GM18520 (cell line): Measurements from ENCODE around the gene TRRAP.

Source experiments
- ATAC-seq: cut with Tn5 transposase; IDR thresholded peaks from one replicate; pipeline ENCODE4 v1.9.1; 2021; ENCODE audit not compliant: unreplicated experiment

Gene TRRAP

DNA sequence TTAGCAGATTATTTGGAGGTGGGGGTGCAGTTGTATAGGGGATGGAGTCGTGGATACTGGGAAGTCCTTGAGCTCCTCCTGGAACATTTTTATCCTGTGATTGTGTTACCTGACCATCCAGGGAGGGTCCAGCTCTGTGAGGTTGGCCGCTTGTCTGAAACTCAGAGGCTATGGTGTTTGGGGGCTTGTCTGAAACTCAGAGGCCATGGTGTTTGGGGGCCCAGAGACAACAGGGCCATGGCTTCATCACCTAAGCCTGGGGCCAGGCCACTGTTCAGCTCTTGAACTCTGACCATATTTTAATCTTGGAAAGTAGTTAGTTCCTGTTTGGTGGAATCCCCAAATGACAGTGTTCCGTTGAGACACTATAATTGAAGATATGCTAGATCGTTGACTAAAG is 66.1 kb downstream of the TRRAP start:
- no peak for ATAC-seq

DNA sequence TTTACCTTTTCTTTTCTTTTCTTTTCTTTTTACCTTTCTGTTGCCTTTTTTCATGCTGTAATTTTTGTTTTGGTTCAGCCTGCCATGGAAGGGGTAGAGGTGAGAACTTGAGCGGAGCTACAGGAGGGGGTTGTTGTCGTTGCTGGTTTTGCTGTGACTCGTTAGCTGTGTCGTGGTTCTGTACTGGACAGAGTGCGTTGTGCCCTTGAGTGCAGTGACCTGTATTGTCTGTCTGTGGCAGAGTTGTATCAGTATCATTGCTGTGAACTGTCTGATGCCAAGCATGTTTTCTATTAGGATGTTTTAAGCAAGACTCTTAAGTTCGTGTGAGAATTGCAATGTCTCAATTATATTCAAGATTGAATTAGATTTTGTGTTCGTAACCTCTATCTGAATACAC is 67.5 kb downstream of the TRRAP start:
- ATAC-seq = no peak

DNA sequence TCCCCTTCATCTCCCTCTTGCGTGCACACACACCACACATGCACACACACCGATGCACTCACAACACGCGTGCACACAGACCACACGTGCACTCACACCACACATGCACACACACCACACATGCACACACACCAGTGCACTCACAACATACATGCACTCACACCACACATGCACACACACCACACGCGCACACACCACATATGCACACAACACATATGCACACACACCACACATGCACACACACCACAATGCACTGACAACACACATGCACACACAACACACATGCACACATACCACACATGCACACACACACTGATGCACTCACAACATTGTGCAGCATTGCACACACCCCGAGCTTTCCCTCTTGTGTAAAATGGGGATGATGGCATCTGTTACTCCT is 68.1 kb downstream of the TRRAP start:
- no peak for ATAC-seq

DNA sequence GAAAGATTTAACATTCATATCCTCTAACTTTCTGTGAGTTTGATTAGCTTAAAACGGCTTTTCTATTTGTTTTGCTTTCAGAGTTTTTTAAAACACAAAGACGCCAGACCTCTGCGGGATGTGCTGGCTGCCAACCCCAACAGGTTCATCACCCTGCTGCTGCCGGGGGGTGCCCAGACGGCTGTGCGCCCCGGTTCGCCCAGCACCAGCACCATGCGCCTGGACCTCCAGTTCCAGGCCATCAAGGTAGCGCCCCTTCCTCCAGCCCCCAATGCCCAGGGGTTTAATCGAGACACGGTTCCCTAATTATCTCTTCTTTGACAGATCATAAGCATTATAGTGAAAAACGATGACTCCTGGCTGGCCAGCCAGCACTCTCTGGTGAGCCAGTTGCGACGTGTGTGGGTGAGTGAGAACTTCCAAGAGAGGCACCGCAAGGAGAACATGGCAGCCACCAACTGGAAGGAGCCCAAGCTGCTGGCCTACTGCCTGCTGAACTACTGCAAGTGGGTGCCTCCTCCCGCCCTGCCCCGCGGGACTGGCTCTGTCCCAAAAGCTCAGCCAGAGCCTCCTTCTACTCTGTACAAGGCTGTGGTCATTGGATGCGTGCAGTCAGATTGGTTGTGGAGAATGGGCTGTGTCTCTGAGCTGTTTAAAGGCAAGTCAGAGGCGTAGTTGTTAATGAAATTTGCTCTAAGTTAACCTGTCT is 71.2 kb downstream of the TRRAP start:
- ATAC-seq = no peak

DNA sequence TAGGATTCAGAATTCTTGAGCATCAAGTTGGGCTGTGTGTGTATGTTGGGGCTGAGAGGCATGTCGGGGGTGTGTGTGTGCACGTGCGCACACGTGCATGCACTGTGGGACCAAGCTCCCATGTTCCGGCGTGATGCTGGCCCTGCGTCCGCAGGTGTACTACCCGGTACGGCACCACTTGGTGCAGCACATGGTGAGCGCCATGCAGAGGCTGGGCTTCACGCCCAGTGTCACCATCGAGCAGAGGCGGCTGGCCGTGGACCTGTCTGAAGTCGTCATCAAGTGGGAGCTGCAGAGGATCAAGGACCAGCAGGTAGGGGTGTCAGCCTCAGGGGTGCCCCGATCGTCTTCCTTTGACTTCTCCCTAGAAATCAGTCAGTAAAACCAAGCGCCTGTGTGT is 77.7 kb downstream of the TRRAP start:
- ATAC-seq = no peak

DNA sequence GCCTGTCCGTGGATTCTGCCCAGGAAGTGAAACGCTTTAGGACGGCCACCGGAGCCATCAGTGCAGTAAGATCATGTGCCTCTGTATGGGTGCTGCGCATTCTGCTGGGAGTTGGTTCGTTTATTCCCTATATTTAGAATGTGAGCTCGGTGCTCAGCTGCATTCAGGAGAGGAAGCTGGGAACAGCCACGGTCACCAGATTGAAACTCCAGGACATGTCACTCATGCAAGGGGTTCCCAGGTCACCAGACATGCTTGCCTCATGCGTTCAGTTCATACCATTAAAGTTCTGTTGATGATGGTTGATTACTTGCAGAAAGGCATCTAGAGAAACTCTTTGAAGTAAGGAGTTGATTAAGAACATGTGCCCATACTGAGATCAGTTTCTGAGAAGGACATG is 78.1 kb downstream of the TRRAP start:
- ATAC-seq = no peak

DNA sequence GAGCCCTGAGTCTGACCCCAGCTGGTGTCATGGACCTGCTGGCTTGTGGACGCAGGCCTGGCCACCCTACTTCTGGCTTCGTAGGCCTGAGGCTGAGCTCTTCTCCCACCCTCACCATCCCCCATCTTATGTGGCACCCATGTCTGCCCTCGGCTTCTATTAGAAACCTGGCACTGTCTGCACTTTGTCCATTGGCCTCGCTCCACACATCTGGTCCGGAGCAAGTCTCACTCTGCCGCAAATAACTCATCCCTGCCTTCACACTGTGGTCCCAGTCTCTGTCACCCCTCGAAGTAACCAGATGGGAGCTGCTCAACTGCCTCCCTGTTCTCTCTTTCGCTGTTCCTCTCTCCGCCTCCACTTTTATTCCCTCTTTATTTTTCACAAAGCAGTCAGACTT is 78.6 kb downstream of the TRRAP start:
- ATAC-seq = no peak

DNA sequence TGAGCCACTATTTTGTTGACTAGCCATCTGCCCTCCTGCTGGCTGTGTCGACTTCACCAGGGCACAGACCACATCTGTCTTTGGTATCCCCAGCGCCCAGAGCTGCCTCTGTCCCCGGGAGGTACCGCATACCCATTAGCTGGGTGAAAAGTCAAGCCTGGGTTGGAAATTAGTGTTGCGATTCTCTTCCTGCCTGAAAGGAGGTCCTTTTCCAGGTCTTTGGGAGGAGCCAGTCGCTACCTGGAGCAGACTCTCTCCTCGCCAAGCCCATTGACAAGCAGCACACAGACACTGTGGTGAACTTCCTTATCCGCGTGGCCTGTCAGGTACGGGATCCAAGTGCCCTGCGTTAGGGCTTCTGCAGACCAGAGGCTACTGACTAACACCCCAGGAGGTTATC is 79.4 kb downstream of the TRRAP start:
- no peak for ATAC-seq

DNA sequence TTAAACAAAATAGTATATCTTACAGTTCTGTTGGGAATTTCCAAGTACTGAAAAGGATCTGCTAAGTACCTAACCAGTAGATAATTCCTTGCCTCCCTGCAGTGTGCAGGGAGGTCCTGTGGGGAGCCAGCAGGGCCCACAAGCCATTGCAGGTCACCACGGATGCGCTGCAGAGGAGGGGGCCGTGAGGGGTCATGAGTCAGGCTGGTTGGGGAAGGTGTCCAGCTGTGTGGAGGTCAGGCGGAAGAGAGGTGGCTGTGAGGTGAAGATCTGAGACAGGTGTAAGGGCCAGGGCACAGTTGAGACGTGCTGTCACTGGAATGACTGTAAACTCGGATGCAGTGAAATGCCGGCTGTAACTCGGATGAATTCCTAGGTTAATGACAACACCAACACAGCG is 80.6 kb downstream of the TRRAP start:
- no peak for ATAC-seq

DNA sequence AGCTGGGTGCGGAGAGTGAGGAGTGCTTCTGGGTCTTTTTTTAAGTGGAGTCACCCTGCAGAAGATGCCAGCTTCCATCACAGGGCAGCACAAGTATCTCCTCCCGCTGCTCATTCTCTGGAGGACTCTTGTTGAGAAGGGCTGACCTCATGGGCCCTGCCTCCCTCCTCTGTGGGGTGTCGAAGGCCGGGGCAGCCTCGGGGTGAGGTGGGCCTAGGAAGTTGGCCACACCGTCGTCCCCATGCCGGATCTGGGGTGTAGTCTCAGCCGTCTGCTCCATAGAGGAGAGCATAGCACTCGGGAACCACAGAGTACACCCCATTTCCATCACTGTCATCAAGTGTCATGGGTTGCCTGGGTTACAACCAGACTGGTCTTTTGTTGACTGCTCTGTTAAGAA is 85.0 kb downstream of the TRRAP start:
- ATAC-seq = no peak

DNA sequence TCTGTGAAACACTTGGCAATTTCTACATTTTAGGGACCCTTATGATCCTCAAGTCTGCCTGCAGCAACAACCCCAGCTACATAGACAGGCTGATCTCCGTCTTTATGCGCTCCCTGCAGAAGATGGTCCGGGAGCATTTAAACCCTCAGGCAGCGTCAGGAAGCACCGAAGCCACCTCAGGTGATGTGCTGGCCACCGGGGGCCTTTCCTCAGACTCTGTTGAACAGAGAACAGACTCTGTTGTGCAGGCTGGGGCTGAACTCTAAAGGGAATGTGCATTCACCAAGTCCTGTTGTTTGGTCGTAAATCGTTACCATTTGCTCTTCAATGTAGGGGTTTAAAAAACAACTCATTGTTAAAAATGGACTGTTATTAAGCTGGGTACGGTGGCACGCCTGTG is 86.3 kb downstream of the TRRAP start:
- ATAC-seq = no peak

DNA sequence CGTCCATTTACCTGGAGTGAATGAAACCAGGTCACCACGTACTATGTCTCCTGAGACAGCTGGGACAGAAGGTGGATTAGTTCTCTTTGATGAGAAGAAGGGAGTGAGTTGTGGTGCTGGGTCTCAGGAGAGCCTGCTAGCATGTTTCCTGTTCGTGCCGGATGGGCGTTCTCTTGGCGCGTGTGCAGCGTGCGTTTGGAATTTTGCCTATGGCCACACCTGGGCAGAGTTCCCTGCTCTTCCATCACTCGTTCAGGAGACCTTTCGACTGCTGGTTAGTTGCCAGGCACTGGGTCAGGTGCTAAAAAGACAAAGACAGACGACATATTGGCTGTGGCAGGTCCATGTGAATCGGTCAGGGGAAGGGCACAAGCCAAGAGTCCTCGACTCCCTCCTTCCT is 90.3 kb downstream of the TRRAP start:
- ATAC-seq = no peak

DNA sequence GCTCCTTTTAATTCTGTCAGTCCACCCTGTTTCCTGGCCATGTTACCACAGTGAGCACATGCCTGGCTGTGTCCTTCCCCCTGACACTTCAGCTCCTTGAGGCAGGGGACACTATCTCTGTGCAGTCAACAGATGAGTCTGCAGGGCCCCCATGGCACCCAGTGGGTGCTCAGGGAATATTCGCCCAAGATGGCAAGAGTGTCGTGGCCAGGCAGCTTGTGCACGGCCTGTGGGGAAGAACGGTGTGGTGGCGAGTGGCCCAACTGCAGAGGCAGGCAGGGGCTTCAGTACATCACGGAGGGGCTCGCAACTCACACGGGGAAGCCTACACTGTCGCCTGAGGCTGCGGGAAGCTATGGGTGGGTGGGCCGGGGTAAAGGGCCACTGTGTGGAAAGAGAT is 91.1 kb downstream of the TRRAP start:
- ATAC-seq = no peak

DNA sequence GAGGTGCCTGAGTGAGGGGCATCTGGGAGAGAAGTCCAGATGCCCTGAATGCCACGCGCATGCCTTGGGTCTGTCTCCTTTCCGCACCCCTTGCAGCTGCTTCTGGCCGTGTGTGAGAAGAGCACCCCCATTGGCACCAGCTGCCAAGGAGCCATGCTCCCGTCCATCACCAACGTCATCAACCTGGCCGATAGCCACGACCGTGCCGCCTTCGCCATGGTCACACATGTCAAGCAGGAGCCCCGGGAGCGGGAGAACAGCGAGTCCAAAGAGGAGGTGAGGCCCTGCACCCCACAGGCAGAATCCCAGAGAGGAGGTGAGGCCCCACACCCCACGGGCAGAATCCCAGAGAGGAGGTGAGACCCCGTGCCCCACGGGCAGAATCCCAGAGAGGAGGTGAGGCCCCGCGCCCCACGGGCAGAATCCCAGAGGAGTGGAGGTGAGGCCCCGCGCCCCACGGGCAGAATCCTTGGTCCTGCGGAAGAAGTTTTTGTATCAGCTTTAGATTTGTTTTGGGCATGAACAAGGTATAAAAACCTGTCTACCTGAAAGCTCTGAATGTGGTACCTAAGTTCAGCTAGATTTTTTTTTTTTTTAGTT is 91.8 kb downstream of the TRRAP start:
- no peak for ATAC-seq

DNA sequence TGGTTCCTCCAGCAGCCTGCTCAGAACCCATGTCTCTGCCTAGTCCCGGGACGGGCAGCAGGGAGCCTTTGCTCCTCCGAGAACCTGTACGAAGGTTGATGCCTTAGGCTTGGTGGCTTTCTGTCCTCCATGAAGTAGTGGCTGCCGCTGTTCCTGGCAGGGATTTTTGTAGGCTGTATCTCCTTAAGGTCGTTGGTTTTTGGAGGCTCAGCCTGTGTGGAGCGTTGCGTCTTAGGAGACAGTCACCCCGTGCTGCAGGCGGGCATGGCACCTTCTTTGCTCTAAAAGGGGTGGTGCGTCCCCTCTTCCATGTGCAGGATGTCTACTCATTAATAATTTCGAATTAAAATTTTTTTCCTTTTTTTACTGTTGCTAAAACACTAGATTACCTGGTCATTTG is 92.5 kb downstream of the TRRAP start:
- ATAC-seq = no peak

DNA sequence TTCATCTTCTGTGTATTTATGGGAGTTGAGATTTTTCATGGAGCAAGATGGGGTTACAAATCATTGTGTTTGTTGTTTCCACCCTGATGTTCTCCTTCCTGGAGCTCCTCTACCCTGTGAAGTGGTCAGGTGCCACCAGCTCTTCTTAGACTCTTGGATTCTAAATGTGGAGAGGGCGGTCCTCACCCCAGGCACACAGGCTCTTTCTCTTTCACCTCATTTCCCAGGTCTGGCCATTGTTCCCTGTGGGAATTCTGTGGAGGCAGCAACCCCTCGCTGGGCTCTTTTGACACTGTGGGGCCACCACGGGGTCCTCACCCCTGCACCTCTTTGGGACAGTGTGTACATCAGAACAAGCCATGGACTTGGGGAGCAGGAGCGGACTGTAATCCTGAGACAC is 95.9 kb downstream of the TRRAP start:
- no peak for ATAC-seq

DNA sequence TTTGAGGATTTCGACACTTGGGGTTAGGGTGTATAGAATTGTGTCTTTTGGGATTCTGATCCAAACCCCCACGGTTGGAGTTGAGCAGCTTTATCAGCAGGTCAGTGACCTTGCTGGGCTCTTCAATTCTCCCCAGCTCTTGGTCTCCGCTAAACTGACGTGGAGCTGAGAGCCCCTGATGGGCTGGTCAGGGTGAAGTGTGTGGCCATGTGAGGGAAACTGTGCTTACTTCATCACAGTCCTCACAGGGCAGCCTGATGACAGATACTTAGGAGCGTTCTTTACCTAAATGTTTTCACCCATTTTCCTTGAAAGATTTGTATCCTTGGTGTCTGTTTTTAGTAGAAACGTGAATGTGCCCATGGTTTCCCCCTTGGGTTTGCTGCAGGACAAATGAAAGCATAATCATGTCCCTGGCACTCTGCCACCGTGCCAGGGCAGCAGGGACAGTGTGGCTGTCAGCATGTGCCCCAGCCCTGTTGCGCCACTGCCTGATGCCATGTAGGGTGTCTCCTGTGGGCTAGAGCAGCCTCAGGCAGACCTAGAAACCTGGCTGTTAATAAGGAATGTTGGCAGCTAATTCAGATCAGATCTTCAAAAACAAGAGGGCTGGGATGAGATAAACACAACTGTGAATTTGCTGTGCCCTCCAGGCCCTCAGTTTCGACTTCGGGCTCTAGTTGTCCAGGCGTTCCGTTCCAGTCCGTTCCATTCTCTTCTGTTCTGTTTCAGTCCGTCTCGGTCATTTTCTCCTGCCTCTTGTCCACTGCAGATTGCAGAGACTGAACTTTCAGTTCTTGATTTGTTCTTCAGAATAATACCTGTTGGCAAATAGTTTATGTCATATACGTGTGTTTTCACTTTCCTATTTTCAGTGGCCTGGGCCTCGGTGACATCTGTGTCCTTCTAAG is 96.8 kb downstream of the TRRAP start:
- no peak for ATAC-seq

DNA sequence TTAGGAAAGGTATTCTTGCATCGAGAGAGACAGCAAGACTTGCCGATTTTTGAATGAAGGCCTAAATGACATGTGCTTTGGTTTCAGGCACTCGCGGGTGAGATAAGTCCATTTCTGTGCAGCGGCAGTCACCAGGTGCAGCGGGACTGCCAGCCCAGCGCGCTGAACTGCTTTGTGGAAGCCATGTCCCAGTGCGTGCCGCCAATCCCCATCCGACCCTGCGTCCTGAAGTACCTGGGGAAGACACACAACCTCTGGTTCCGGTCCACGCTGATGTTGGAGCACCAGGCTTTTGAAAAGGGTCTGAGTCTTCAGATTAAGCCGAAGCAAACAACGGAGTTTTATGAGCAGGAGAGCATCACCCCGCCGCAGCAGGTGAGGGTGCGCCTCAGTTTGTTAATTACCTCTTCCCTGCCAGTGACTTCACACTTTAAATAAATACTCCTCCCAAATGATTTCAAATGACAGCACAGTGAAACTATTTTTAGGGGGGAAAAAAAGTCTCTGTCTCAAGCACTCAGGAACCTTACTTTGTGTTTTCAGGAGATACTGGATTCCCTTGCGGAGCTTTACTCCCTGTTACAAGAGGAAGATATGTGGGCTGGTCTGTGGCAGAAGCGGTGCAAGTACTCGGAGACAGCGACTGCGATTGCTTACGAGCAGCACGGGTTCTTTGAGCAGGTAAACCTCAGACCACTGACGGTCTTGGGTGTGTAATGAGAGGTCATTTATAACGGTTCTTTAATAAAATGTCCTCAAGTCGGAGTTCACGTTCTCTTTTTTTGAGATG is 98.3 kb downstream of the TRRAP start:
- ATAC-seq = no peak

DNA sequence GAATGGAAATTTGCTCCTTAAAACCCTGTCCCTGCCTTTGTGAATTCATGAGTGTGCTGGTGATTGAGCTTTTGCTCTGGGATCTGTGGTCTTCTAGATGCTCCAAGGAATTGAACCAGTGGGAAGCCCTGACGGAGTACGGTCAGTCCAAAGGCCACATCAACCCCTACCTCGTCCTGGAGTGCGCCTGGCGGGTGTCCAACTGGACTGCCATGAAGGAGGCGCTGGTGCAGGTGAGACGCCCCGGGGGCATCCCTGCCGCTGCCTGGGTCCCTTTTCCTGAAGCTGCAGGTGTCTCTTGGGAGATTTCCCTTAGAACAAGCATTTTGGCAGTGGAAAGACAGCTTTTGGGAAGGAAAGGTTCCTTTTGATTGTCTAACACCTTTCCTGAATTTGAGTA is 100.3 kb downstream of the TRRAP start:
- no peak for ATAC-seq

DNA sequence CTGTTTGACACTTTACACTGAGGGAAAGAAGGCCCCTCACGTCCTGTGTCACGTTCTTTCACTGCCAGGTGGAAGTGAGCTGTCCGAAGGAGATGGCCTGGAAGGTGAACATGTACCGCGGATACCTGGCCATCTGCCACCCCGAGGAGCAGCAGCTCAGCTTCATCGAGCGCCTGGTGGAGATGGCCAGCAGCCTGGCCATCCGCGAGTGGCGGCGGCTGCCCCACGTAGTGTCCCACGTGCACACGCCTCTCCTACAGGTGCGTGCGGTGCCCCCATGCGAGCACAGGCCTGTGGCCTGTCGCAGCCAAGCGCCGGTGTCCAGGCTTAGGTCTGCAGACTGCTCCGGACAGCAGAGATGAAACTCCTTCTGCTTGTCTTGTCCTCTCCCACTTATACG is 103.4 kb downstream of the TRRAP start:
- ATAC-seq = no peak

DNA sequence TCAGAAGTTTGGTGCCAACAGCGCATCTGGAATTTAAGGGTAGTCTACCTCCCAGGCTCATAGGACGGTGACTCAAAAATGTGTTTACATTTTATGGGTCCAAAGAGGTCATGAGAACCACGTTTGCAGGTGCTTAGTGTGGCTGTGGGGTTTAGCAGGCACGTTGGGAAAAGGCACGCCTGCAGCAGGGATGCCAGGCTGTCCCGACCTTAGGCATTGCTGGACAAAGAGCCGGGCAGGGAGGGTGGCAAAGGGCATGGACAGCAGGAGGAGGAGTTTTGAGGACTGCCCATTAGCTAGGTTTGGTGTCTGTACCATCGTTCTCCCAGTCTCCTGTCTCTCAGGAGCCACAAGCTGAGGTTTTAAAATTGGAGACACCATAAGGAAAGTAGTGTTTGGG is 104.4 kb downstream of the TRRAP start:
- ATAC-seq = no peak
